ENCODE measurements around the gene PRELID3B. TPM values are rescaled to one million over a fixed set of nuclear protein-coding genes. Genes with fewer than 3 reads are reported as not detected.

Gene PRELID3B
- total and polyA plus RNA-seq, 5 donors: 18.3 to 49.0 (median 36.6) TPM

DNA sequence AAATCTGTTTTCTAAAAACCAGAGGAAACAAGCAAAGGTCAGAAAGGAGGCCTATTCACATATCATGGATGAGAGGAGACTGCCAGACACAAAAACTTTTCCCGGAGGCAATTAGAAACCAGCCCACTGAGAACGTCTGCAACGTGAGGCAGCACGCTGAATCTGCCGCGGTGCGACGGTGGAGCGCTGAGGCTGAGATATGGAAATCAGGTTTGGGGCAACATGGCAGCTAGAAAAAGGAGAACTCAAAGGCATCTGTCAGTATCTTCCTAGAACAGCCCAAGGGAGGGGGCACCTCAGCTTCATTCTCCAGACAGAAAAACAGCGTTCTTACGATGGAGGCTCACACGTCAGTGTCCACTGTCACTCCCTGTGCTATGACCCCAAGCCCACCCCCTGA, 5.2 kb downstream of the PRELID3B start:
- intact Hi-C loops (cut with DNase I): no loop called here
- no peak for DNase-seq
- Histone ChIP-seq H3K27me3 (ENCODE audit: control insufficient read depth, insufficient read depth) (no peaks in the 10 kb centered on the region), H3K27ac (ENCODE audit: low read length) (no peak overlapping the region), H3K9me3 (ENCODE audit: control insufficient read depth, low read length) (no peaks in the 10 kb centered on the region), H3K4me3 (ENCODE audit: low read length) (no peak overlapping the region), H3K4me1 (ENCODE audit: control insufficient read depth, insufficient read depth, low read length) (no peaks in the 10 kb centered on the region)
- no peak for ATAC-seq
- WGBS: 93% methylated on average over 12 of the region's 12 CpGs

GRCh38 chr20:59035381-59035780, 7.2 kb downstream of the PRELID3B start:
- no peak for DNase-seq
- no peaks in the 10 kb centered on the region for H3K9me3 ChIP-seq (ENCODE audit: control insufficient read depth, low read length)
- H3K4me1 ChIP-seq (ENCODE audit: control insufficient read depth, insufficient read depth, low read length): peaks cover 6% of the 10 kb centered on the region
- WGBS: 96% methylated on average over 3 of the region's 3 CpGs
- no peak overlapping the region for H3K27ac ChIP-seq (ENCODE audit: low read length)
- no peak for ATAC-seq
- no peaks in the 10 kb centered on the region for H3K27me3 ChIP-seq (ENCODE audit: control insufficient read depth, insufficient read depth)
- no peak overlapping the region for H3K4me3 ChIP-seq (ENCODE audit: low read length)
- intact Hi-C loops (cut with DNase I): no loop called here

DNA sequence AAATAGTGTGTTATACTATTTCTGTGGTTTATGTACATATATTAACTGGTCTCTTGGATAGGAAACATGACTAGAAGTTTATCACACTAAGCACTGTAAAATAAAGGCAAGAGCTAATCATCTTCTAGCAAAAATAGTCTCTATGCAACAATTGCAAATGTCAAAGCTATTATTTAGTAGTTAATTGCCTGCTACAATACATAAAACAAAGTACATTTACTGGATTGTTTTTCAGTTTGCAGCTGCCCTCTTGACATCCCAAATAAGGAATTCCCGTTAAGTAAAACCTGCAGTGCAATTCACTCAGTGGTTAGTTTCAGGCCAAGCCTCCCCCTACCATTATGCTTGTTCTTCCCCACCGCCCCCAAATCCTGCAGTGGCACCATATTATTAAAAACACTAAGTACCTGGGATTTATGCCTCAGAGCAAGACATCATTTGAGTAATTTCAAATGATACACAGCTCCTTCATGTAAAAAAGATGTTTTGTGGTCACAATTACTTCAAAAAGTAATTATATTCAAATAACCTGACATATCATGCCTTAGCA, 8.9 kb downstream of the PRELID3B start:
- H3K27ac ChIP-seq (ENCODE audit: low read length): no peak overlapping the region
- DNase-seq (no peak), ATAC-seq (no peak)
- no peaks in the 10 kb centered on the region for H3K27me3 ChIP-seq (ENCODE audit: control insufficient read depth, insufficient read depth)
- no peaks in the 10 kb centered on the region for H3K9me3 ChIP-seq (ENCODE audit: control insufficient read depth, low read length)
- peaks cover 10% of the 10 kb centered on the region for H3K4me1 ChIP-seq (ENCODE audit: control insufficient read depth, insufficient read depth, low read length)
- 91% methylated on average over 2 of the region's 2 CpGs for WGBS
- intact Hi-C loops (cut with DNase I): loop anchor here in 2 of 4 donors (5.0 kb wide), 1 partner anchor 141 kb away; no protein-coding TSS in a partner anchor
- no peak overlapping the region for H3K4me3 ChIP-seq (ENCODE audit: low read length)

DNA sequence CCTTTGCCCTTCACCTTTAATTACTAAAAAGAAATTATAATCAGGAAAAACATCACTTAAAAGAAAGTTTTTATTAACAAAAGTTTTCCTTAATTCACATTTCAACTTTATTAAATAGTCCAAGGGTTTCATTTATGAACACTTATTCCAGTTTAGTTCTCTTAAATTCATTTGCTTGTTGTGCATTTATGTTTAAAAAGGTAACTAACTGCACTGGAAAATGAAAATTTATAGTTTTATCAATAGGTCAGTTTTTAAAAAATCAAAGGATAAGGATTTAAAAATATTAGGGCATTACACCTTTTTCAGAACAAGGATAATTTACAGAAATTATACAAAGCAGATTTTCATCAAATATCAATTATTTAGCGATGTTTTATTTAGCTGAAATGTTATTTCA, 9.5 kb downstream of the PRELID3B start:
- DNase-seq (no peak), ATAC-seq (no peak)
- Histone ChIP-seq H3K9me3 (ENCODE audit: control insufficient read depth, low read length) (no peaks in the 10 kb centered on the region), H3K4me1 (ENCODE audit: control insufficient read depth, insufficient read depth, low read length) (peaks cover 10% of the 10 kb centered on the region), H3K27ac (ENCODE audit: low read length) (no peak overlapping the region), H3K27me3 (ENCODE audit: control insufficient read depth, insufficient read depth) (no peaks in the 10 kb centered on the region), H3K4me3 (ENCODE audit: low read length) (no peak overlapping the region)
- WGBS: 100% methylated on average over 1 of the region's 1 CpG
- intact Hi-C loops (cut with DNase I): loop anchor here in 2 of 4 donors (5.0 kb wide), 1 partner anchor 141 kb away; no protein-coding TSS in a partner anchor

GRCh38 chr20:59032713-59033059, 9.9 kb downstream of the PRELID3B start:
- H3K4me1 ChIP-seq (ENCODE audit: control insufficient read depth, insufficient read depth, low read length): peaks cover 10% of the 10 kb centered on the region
- peak overlapping the region; percentile 59 for H3K27ac ChIP-seq (ENCODE audit: low read length)
- intact Hi-C loops (cut with DNase I): loop anchor here in 2 of 4 donors (5.0 kb wide), 1 partner anchor 140 kb away; no protein-coding TSS in a partner anchor
- ATAC-seq (peak in 1 of 2 donors; percentile 7), DNase-seq (no peak)
- 2% methylated on average over 13 of the region's 13 CpGs for WGBS
- H3K4me3 ChIP-seq (ENCODE audit: low read length): peak overlapping the region; percentile 50
- H3K27me3 ChIP-seq (ENCODE audit: control insufficient read depth, insufficient read depth): no peaks in the 10 kb centered on the region
- no peaks in the 10 kb centered on the region for H3K9me3 ChIP-seq (ENCODE audit: control insufficient read depth, low read length)

GRCh38 chr20:59032023-59032712, 10.4 kb downstream of the PRELID3B start, which contains the start of gene ATP5F1E:
ATP5F1E (minus strand) TSS chr20:59032335; CDS start chr20:59032251, 84 bp downstream.
- intact Hi-C loops (cut with DNase I): loop anchor here in 2 of 4 donors (5.0 kb wide), 1 partner anchor 140 kb away; no protein-coding TSS in a partner anchor
- peak; percentile 100 for ATAC-seq
- Histone ChIP-seq H3K27me3 (ENCODE audit: control insufficient read depth, insufficient read depth) (no peaks in the 10 kb centered on the region), H3K9me3 (ENCODE audit: control insufficient read depth, low read length) (no peaks in the 10 kb centered on the region), H3K27ac (ENCODE audit: low read length) (peak within 1 kb of the TSS; percentile 85), H3K4me1 (ENCODE audit: control insufficient read depth, insufficient read depth, low read length) (peaks cover 10% of the 10 kb centered on the region), H3K4me3 (ENCODE audit: low read length) (peak within 1 kb of the TSS; percentile 63)
- DNase-seq: peak; percentile 97 to 99 (median 99)
- under 1% methylated on average over 86 of the region's 86 CpGs for whole genome bisulfite sequencing

GRCh38 chr20:59031564-59032022, 11.0 kb downstream of the PRELID3B start:
- Histone ChIP-seq H3K27ac (ENCODE audit: low read length) (peak overlapping the region; percentile 85), H3K9me3 (ENCODE audit: control insufficient read depth, low read length) (no peaks in the 10 kb centered on the region), H3K4me1 (ENCODE audit: control insufficient read depth, insufficient read depth, low read length) (peaks cover 10% of the 10 kb centered on the region), H3K4me3 (ENCODE audit: low read length) (peak overlapping the region; percentile 63), H3K27me3 (ENCODE audit: control insufficient read depth, insufficient read depth) (no peaks in the 10 kb centered on the region)
- intact Hi-C loops (cut with DNase I): loop anchor here in 2 of 4 donors (5.0 kb wide), 1 partner anchor 139 kb away; no protein-coding TSS in a partner anchor
- DNase-seq: no peak
- 17% methylated on average over 13 of the region's 13 CpGs for WGBS
- no peak for ATAC-seq

DNA sequence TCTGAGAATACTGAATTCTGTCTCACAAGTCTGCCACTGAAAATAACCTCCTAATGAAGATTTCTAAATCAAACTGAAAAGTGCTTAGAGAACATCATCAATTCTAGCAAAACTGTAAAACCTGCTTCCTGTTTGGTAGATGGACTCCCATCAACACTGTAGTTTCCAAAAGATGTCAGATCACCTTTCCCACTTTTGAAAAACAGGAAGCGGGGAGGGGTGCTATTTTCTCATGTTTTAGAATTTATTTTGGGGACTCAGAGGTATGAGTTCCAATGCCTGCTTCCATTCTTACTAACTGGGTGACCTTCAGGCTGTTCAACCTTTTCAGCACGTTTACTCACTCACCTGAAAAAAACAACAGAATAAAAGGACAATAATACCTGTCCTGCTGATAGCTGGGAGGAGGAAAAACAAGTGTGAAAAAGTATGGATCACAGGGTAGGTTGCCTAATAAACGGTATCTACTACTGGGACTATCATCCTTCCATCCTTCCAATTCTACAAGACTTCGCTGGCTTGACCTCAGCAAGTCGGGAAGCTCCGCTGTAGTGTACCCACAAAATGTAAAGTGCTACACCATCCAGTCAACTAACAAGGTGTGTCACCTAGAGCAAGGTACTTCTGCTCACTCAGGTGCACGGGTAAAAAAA, 11.5 kb downstream of the PRELID3B start:
- peaks cover 10% of the 10 kb centered on the region for H3K4me1 ChIP-seq (ENCODE audit: control insufficient read depth, insufficient read depth, low read length)
- 71% methylated on average over 7 of the region's 7 CpGs for WGBS
- intact Hi-C loops (cut with DNase I): loop anchor here in 2 of 4 donors (5.0 kb wide), 1 partner anchor 139 kb away; no protein-coding TSS in a partner anchor
- no peak for ATAC-seq
- DNase-seq: no peak
- H3K27me3 ChIP-seq (ENCODE audit: control insufficient read depth, insufficient read depth): no peaks in the 10 kb centered on the region
- H3K4me3 ChIP-seq (ENCODE audit: low read length): peak overlapping the region; percentile 63
- no peaks in the 10 kb centered on the region for H3K9me3 ChIP-seq (ENCODE audit: control insufficient read depth, low read length)
- H3K27ac ChIP-seq (ENCODE audit: low read length): no peak overlapping the region

DNA sequence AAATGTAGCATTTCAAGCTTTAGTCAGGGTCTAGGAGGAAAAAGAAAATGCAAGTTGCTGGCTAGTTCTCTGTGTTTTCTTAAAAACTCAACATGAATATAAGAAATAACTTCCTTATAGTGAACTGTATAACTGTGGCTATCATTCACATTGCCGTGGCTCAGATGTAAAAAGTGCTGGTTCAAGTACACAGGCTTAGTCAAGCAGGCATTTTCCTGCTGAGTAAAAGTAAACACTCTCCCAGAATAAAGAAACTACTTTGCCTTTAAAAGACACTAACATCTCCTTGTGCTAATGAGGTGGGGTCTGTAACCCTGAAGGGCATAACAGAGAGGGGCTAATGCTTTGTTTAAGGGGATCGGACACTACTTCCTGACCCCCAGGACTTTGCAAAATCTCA, 13.8 kb downstream of the PRELID3B start:
- H3K27me3 ChIP-seq (ENCODE audit: control insufficient read depth, insufficient read depth): no peaks in the 10 kb centered on the region
- peak overlapping the region; percentile 18 for H3K4me3 ChIP-seq (ENCODE audit: low read length)
- ATAC-seq (no peak), DNase-seq (no peak)
- H3K4me1 ChIP-seq (ENCODE audit: control insufficient read depth, insufficient read depth, low read length): peaks cover 10% of the 10 kb centered on the region
- intact Hi-C loops (cut with DNase I): no loop called here
- H3K9me3 ChIP-seq (ENCODE audit: control insufficient read depth, low read length): no peaks in the 10 kb centered on the region
- no peak overlapping the region for H3K27ac ChIP-seq (ENCODE audit: low read length)
- 42% methylated on average over 2 of the region's 2 CpGs for WGBS

- Histone ChIP-seq H3K4me3 (ENCODE audit: low read length) (no peak overlapping the region), H3K27ac (ENCODE audit: low read length) (no peak overlapping the region), H3K9me3 (ENCODE audit: control insufficient read depth, low read length) (no peaks in the 10 kb centered on the region), H3K4me1 (ENCODE audit: control insufficient read depth, insufficient read depth, low read length) (peaks cover 10% of the 10 kb centered on the region), H3K27me3 (ENCODE audit: control insufficient read depth, insufficient read depth) (no peaks in the 10 kb centered on the region)
- no peak for ATAC-seq
- no peak for DNase-seq
- 66% methylated on average over 8 of the region's 8 CpGs for WGBS
- intact Hi-C loops (cut with DNase I): no loop called here
Measured at GRCh38 chr20:59027741-59028320, 14.8 kb downstream of the PRELID3B start.
